ENCODE measurements around the gene DACT2. TPM values are rescaled to one million over a fixed set of nuclear protein-coding genes. Genes with fewer than 3 reads are reported as not detected.
"Not testable (repeated sequence)": the region's sequence is repeated elsewhere in the genome, so short reads cannot be mapped to it uniquely, and the experiment has no call there.

The DACT2 gene
- total RNA-seq, 3 donors from 2014 or later, result 1.2 to 3.4 (median 1.5) TPM

- no peak for DNase-seq
- intact Hi-C loops (cut with DNase I, micrococcal nuclease), result no loop called here
- Histone ChIP-seq H3K9me3 (no peaks in the 10 kb centered on the region), H3K4me3 (no peak overlapping the region), H3K4me1 (ENCODE audit: low read depth) (peaks cover 10% of the 10 kb centered on the region), H3K36me3 (ENCODE audit: low read depth) (no peaks in the 10 kb centered on the region)
- no peak for ATAC-seq
- TF ChIP-seq CTCF (IDR thresholded peaks at IDR 0.05), result no peak
These were observed 4.0 kb downstream of the DACT2 start for GRCh38 chr6:168315596-168315995.

- Histone ChIP-seq H3K4me3 (no peak overlapping the region), H3K36me3 (ENCODE audit: low read depth) (no peaks in the 10 kb centered on the region), H3K9me3 (no peaks in the 10 kb centered on the region), H3K4me1 (ENCODE audit: low read depth) (peaks cover 10% of the 10 kb centered on the region)
- no peak for ATAC-seq
- intact Hi-C loops (cut with DNase I, micrococcal nuclease), result no loop called here
- TF ChIP-seq CTCF (IDR thresholded peaks at IDR 0.05), result no peak
- peak in 1 of 3 donors; percentile 35 for DNase-seq
These were observed 4.6 kb downstream of the DACT2 start for GRCh38 chr6:168314948-168315347.

GRCh38 chr6:168314021-168314420, 5.6 kb downstream of the DACT2 start:
- intact Hi-C loops (cut with DNase I, micrococcal nuclease), result no loop called here
- H3K4me1 ChIP-seq (ENCODE audit: low read depth), result peaks cover 10% of the 10 kb centered on the region
- no peaks in the 10 kb centered on the region for H3K9me3 ChIP-seq
- H3K4me3 ChIP-seq, result no peak overlapping the region
- no peak for TF ChIP-seq CTCF (IDR thresholded peaks at IDR 0.05)
- no peak for DNase-seq
- ATAC-seq, result no peak
- no peaks in the 10 kb centered on the region for H3K36me3 ChIP-seq (ENCODE audit: low read depth)

- H3K9me3 ChIP-seq, result no peaks in the 10 kb centered on the region
- DNase-seq (peak in 1 of 3 donors; percentile 60), ATAC-seq (peak; percentile 90)
- H3K4me3 ChIP-seq, result no peak overlapping the region
- no peak for TF ChIP-seq CTCF (IDR thresholded peaks at IDR 0.05)
- H3K36me3 ChIP-seq (ENCODE audit: low read depth), result no peaks in the 10 kb centered on the region
- H3K4me1 ChIP-seq (ENCODE audit: low read depth), result peaks cover 10% of the 10 kb centered on the region
- intact Hi-C loops (cut with DNase I, micrococcal nuclease), result no loop called here
These were observed 6.1 kb downstream of the DACT2 start for GRCh38 chr6:168313431-168314011.

- H3K4me1 ChIP-seq (ENCODE audit: low read depth), result not testable (repeated sequence)
These were observed 7.5 kb downstream of the DACT2 start for GRCh38 chr6:168312125-168312507.

GRCh38 chr6:168311410-168312124, 8.0 kb downstream of the DACT2 start:
- no peak for ATAC-seq
- Histone ChIP-seq H3K36me3 (ENCODE audit: low read depth) (no peaks in the 10 kb centered on the region), H3K9me3 (no peaks in the 10 kb centered on the region), H3K4me1 (ENCODE audit: low read depth) (peaks cover 6% of the 10 kb centered on the region), H3K4me3 (no peak overlapping the region)
- intact Hi-C loops (cut with DNase I, micrococcal nuclease), result no loop called here
- TF ChIP-seq CTCF (IDR thresholded peaks at IDR 0.05), result no peak
- no peak for DNase-seq

More at GRCh38 chr6:168312125-168312507, 7.5 kb downstream of the DACT2 start:
- DNase-seq; H3K4me3 ChIP-seq; H3K36me3 ChIP-seq (ENCODE audit: low read depth); H3K9me3 ChIP-seq; intact Hi-C loops (cut with DNase I, micrococcal nuclease); ATAC-seq: not testable (repeated sequence)

Measured in mucosa of descending colon (tissue), 3 donors.